Measurements from ENCODE around the gene CBR3.
A peak's percentile ranks its signal among the peaks of the same experiment; 100 is the strongest.

Gene CBR3

GRCh38 chr21:36156815-36157670, 22.2 kb downstream of the CBR3 start, which contains the start of gene DOP1B:
Gene DOP1B, plus strand, starts transcription at chr21:36156824. Its CDS starts 7,910 bp downstream, at chr21:36164734.
- peak in 1 of 2 experiments; percentile 43 for DNase-seq

- DNase-seq: no peak
Observed at GRCh38 chr21:36159356-36159921, 24.6 kb downstream of the CBR3 start.

- DNase-seq: no peak
Observed at GRCh38 chr21:36160850-36161178, 25.9 kb downstream of the CBR3 start.

GRCh38 chr21:36162631-36163030, 27.8 kb downstream of the CBR3 start:
- no peak for DNase-seq

- DNase-seq: peak; percentile 58 to 60
Observed at GRCh38 chr21:36163750-36164741, 29.2 kb downstream of the CBR3 start.

GRCh38 chr21:36165356-36165755, 30.5 kb downstream of the CBR3 start:
- no peak for DNase-seq

- DNase-seq: no peak
Observed at GRCh38 chr21:36166705-36167104, 31.8 kb downstream of the CBR3 start.

GRCh38 chr21:36167541-36167940, 32.7 kb downstream of the CBR3 start:
- no peak for DNase-seq

GRCh38 chr21:36169470-36170128, 34.7 kb downstream of the CBR3 start:
- DNase-seq: no peak

- no peak for DNase-seq
Observed at GRCh38 chr21:36170823-36171222, 35.9 kb downstream of the CBR3 start.

- DNase-seq: no peak
Observed at GRCh38 chr21:36171336-36171735, 36.5 kb downstream of the CBR3 start.

GRCh38 chr21:36171741-36172331, 37.0 kb downstream of the CBR3 start:
- DNase-seq: no peak

- DNase-seq: no peak
Observed at GRCh38 chr21:36174780-36175179, 39.9 kb downstream of the CBR3 start.

- DNase-seq: no peak
Observed at GRCh38 chr21:36175771-36176565, 41.1 kb downstream of the CBR3 start.

- DNase-seq: no peak
Observed at GRCh38 chr21:36178349-36178748, 43.5 kb downstream of the CBR3 start.

GRCh38 chr21:36179145-36179544, 44.3 kb downstream of the CBR3 start:
- DNase-seq: no peak

- no peak for DNase-seq
Observed at GRCh38 chr21:36180963-36181362, 46.1 kb downstream of the CBR3 start.

- DNase-seq: no peak
Observed at GRCh38 chr21:36183144-36183795, 48.4 kb downstream of the CBR3 start.

- DNase-seq: no peak
Observed at GRCh38 chr21:36184545-36184944, 49.7 kb downstream of the CBR3 start.

GRCh38 chr21:36185523-36185922, 50.6 kb downstream of the CBR3 start:
- DNase-seq: no peak

- DNase-seq: no peak
Observed at GRCh38 chr21:36186081-36186480, 51.2 kb downstream of the CBR3 start.

All from SHP77 (cell line).